Activated T-cell treated with anti-CD3 and anti-CD28 coated beads for 1 hour (primary cell): ENCODE measurements around the gene IRGQ.
"Not testable (repeated sequence)": the region's sequence is repeated elsewhere in the genome, so short reads cannot be mapped to it uniquely, and the experiment has no call there.

Experiments
- DNase-seq: peaks from one replicate; pipeline ENCODE4 v3.0.0-alpha.2; 2020; ENCODE audit warnings: low read depth

The IRGQ gene

GRCh38 chr19:43570174-43570791 lies 25.7 kb downstream of the IRGQ start:
- no peak for DNase-seq

DNA sequence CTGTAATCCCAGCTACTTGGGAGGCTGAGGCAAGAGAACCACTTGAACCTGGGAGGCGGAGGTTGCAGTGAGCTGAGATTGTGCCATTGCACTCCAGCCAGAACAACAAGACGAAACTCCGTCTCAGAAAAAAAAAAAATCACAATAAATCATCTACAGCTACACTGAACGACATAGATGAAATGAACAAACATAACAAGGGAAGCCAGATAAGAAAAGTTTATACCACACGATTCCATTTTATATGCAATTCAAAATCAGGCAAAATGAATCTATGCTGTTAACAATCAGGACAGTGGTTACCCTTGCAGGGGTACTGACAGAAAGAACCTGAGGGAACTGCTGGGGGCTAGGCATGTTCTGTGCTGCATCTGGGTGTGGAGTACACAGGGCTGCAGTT lies 26.3 kb downstream of the IRGQ start:
- DNase-seq: no peak

- DNase-seq: no peak
Measured at GRCh38 chr19:43564800-43565199, 31.1 kb downstream of the IRGQ start.

DNA sequence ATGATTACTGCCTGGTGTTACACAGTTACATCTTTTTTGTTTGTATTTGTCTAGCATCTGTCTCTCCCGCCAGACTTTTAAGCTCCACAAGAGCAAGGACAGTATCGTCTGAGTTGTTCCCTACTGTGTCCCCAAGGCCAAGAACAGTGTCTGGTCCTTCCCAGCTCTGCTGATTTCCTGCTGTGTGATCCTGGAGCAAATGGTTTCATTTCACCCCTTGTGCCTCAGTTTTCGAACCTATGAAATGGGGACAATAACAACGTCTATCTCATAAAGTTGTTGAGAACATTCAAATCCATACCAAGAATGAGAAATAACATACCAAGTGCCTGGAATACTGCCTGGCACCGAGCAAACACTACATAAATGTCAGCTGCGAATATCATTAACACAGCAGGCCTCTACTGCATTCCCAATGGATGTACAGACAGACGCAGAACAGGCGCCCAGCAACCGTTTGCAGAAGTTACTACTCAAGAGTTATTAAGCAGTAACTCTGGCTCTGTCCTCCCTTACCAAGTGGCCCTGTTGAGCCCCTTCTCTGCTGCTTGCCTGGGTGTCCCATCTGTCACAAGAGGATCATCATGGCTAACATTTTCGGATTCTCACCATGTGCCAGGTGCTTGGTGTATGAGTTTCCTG lies 32.0 kb downstream of the IRGQ start:
- no peak for DNase-seq

- DNase-seq: peak; percentile 58
Measured at GRCh38 chr19:43562698-43563241, 33.2 kb downstream of the IRGQ start.

- no peak for DNase-seq
Measured at GRCh38 chr19:43562226-43562697, 33.7 kb downstream of the IRGQ start.

- DNase-seq: no peak
Measured at GRCh38 chr19:43561139-43561970, 34.6 kb downstream of the IRGQ start.

- DNase-seq: no peak
Measured at GRCh38 chr19:43560687-43561086, 35.2 kb downstream of the IRGQ start.

DNA sequence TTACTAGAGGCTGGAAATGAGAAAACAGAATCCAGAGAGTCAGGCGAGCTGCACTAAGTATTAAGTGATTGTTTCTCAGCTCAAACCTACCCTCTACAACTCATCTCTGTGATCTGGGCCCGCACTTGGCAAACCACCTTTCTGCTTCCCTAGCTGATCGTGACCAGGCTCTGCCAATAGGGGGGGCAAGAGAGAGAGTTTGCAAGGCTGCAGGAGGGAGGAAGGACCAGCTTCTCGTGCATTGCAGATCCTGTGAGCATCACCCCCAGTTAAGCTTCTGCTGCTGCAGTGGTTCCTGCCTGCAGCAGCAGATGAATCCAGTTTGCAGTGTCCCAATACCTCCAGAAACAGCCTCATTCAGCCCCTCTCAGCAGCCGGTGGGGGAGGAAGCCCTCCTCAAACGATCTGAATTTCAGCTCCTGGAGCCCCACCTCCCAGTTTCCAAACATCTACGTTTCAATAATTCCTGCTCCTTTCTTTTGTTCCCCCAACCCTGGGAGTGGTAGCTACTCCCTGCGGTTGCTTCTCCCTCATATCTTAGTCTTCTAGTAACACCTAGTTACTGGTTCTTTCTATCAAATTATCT lies 40.7 kb downstream of the IRGQ start:
- DNase-seq: peak; percentile 80

DNA sequence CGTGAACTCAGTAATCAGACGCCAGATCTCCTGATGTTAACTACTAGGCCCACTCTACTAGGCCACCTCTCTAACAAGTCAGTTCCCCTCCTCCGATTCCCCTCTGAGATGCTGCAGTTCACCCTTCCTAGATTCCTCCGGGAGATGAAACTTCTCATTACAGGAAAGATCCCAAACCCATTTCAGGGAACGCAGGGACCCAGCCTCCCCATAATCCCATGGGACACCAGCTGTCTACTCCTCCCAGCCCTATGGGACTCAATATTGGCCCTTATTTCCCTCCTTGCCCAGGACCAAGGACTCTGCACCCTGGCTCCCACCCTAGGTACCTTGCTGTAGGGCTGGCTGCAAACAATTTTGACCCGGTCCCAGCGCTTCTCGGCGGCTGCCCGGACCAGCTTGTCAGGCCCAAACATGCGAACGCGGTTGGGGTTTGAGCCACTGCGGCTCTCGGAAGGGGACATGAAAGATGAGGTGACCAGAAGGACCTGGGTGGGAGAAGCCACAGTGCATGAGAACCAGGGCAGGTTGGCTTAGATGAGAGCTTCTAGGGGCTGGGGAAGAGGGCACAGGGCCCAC lies 41.5 kb downstream of the IRGQ start:
- no peak for DNase-seq

DNA sequence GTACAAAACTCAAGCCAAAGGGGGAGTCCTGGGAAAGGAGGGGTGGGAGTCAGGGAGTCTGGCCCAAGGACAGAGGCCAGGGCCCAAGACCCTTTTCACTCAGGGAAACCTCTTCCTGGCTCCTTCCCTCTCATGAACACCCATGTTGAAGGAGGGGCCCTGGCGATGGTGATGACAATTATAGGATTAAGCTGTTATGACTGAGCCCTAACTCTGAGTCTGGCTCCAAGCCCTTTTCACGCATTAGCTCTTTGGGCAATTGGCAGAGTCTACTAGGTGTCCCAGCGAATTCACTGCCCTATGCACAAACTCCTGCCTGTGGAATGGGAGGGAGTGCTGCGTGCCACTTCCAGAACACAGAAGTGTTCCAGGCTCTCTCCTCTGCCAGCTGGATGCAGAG lies 42.3 kb downstream of the IRGQ start:
- no peak for DNase-seq

GRCh38 chr19:43552616-43553015 lies 43.3 kb downstream of the IRGQ start:
- DNase-seq: no peak

DNA sequence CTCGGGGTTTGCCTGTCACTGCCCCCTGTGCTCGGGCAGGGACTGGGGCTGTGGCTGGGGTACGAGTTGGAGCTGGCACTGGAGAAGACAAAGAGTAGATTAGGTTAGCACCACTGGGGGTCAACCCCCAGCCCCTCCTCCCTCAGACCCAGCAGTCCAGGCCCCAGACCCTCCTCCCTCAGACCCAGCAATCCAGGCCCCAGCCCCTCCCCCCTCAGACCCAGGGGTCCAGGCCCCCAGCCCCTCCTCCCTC lies 43.8 kb downstream of the IRGQ start:
- DNase-seq: no peak

- no peak for DNase-seq
Measured at GRCh38 chr19:43551399-43552197, 44.3 kb downstream of the IRGQ start.

- DNase-seq: no peak
Measured at GRCh38 chr19:43548706-43549105, 47.2 kb downstream of the IRGQ start.

GRCh38 chr19:43547926-43548325 lies 48.0 kb downstream of the IRGQ start:
- DNase-seq: not testable (repeated sequence)

DNA sequence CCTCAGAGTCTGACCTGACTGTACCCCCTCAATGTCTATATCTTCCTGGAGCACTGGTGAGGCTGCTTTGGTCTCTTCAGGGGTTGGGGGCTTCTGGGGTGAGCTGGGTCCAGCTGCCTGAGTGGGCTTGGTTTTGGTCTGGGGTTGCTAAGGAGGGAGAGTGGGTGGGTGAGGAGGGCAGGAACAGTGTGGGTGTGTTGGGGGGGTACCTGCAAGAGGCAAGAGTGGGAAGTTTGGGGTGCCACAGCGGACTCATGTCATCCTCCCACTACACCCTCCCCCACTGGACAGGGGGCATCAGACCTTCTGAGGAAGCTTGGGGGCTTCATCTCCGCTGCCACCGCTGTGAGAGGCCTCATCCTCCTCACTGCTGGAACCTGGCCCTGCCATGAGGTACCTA lies 49.4 kb downstream of the IRGQ start:
- no peak for DNase-seq

- DNase-seq: no peak
Measured at GRCh38 chr19:43545981-43546380, 50.0 kb downstream of the IRGQ start.

GRCh38 chr19:43545276-43545675 lies 50.7 kb downstream of the IRGQ start:
- DNase-seq: no peak

- no peak for DNase-seq
Measured at GRCh38 chr19:43544077-43544476, 51.9 kb downstream of the IRGQ start.

DNA sequence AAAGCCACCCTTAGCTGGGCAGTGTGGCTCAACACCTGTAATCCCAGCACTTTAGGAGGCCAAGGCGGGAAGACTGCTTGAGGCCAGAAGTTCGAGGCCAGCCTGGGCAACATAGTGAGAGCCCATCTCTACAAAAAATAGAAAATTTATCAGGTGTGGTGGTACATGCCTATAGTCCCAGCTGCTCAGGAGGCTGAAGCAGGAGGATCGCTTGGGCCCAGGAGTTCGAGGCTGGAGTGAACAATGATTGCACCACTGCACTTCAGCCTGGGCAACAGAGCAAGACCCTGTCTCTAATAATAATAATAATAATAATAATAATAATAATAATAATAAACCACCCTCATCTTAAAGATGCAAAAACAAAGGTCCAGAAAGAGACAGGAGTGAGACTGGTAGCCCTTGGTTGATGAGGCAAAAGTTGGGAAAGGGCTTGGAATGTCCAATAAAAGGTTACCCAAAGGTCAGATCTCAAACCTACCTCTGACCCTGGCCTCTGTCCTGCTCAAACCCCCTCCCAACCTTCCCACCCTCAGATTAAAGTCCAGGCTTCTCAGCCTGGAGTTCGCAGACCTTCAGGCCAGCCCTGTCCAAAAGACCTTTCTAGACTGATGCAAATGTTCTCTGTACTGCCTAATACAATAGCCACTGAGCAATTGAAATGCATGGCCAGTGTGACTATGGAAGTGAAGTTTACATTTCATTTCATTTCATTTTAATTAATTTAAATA lies 53.8 kb downstream of the IRGQ start:
- no peak for DNase-seq
